Measurements from ENCODE around the gene MDM1. TPM values are rescaled to one million over a fixed set of nuclear protein-coding genes. Genes with fewer than 3 reads are reported as not detected.

MDM1 gene
- total RNA-seq, 1 experiment from 2014 or later = 22.9 TPM

- no peaks in the 10 kb centered on the region for H3K27me3 ChIP-seq
- H3K27ac ChIP-seq = no peak overlapping the region
- H3K36me3 ChIP-seq = no peaks in the 10 kb centered on the region
- H3K4me1 ChIP-seq = peaks cover 23% of the 10 kb centered on the region
- no peaks in the 10 kb centered on the region for H3K9me3 ChIP-seq (replicated peaks)
- H3K4me3 ChIP-seq = no peak overlapping the region
- no peak for DNase-seq
Observed at GRCh38 chr12:68345763-68346162, 13.6 kb upstream of the MDM1 start.

- H3K27ac ChIP-seq = no peak overlapping the region
- no peak for DNase-seq
- H3K27me3 ChIP-seq = no peaks in the 10 kb centered on the region
- no peaks in the 10 kb centered on the region for H3K9me3 ChIP-seq (replicated peaks)
- peaks cover 8% of the 10 kb centered on the region for H3K4me1 ChIP-seq
- H3K4me3 ChIP-seq = no peak overlapping the region
- no peaks in the 10 kb centered on the region for H3K36me3 ChIP-seq
Observed at GRCh38 chr12:68344126-68344525, 12.0 kb upstream of the MDM1 start.

DNA sequence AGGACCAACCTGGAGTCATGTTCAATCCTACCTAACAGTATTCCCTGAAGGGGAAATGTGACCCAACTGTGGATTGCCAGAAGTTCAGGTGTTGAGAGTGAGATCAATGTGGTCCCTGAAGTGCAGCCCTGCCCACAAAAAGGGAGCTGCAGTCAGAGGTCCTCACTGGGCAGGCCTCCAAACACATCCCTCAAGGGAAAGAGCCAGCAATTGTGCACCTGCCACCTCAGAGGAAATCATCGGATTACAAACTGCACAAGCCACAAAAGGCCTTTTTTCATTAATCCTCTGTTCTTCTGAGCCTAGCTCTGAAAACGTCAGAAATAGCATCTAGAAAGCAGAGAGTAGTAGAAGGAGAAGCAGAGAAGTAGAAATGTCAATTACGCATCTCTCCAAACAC, 10.8 kb upstream of the MDM1 start:
- no peaks in the 10 kb centered on the region for H3K9me3 ChIP-seq (replicated peaks)
- no peak overlapping the region for H3K27ac ChIP-seq
- H3K36me3 ChIP-seq = no peaks in the 10 kb centered on the region
- peak; percentile 59 to 81 for DNase-seq
- no peaks in the 10 kb centered on the region for H3K27me3 ChIP-seq
- no peak overlapping the region for H3K4me3 ChIP-seq
- H3K4me1 ChIP-seq = peaks cover 7% of the 10 kb centered on the region

- Histone ChIP-seq H3K27ac (no peak overlapping the region), H3K4me1 (peaks cover 7% of the 10 kb centered on the region), H3K9me3 (replicated peaks) (no peaks in the 10 kb centered on the region), H3K36me3 (no peaks in the 10 kb centered on the region), H3K27me3 (no peaks in the 10 kb centered on the region), H3K4me3 (no peak overlapping the region)
- DNase-seq = no peak
Observed at GRCh38 chr12:68341822-68342221, 9.7 kb upstream of the MDM1 start.

DNA sequence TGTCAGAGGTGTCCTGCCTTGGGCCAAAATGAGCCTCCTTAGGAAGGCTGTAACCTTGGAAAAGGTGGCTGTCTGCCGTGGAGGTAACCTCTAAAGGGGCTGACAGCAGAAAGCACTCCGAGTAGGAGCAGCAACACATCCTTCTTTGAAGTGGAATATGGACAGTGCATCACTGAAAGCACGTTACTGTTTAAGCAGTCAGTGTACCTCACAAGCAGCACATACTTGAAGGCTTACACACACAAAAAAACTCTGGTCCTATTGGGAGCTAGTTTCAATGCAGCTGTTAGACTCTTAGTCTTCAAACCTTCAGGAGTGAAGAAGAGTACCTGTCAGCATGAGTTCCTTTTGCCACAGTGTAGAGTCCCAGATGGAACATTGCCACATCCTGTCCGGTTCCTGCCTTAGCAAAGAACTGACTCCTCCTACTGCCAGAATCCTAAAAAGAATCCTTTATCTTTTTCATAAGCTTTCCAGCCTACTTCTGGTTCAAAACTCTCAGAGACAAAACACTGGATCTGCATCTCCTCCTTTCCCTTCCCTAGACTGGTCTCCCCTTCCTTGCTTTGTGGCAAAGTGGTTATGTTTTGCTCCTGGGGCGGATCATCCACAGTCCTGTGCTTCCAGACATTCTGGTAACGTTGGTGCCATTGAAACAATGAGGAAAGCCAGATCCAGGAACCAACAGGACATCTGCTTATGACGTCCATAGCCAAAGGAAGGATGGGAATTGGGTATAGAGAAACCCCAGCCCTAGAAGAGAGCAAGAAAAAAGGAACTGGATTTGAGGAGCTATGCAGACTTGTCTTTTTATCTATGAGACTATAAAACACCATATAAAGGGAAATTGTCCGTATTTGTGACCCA, 8.5 kb upstream of the MDM1 start:
- Histone ChIP-seq H3K27me3 (no peaks in the 10 kb centered on the region), H3K4me1 (peaks cover 7% of the 10 kb centered on the region), H3K27ac (no peak overlapping the region), H3K36me3 (no peaks in the 10 kb centered on the region), H3K4me3 (no peak overlapping the region), H3K9me3 (replicated peaks) (no peaks in the 10 kb centered on the region)
- no peak for DNase-seq

- Histone ChIP-seq H3K9me3 (replicated peaks) (no peaks in the 10 kb centered on the region), H3K27me3 (no peaks in the 10 kb centered on the region), H3K36me3 (no peaks in the 10 kb centered on the region), H3K4me1 (no peaks in the 10 kb centered on the region), H3K27ac (no peak overlapping the region), H3K4me3 (no peak overlapping the region)
- no peak for DNase-seq
Observed at GRCh38 chr12:68336889-68337303, 4.7 kb upstream of the MDM1 start.

GRCh38 chr12:68335462-68335861, 3.3 kb upstream of the MDM1 start:
- Histone ChIP-seq H3K4me1 (no peaks in the 10 kb centered on the region), H3K36me3 (no peaks in the 10 kb centered on the region), H3K9me3 (replicated peaks) (no peaks in the 10 kb centered on the region), H3K27ac (no peak overlapping the region), H3K27me3 (no peaks in the 10 kb centered on the region), H3K4me3 (no peak overlapping the region)
- no peak for DNase-seq

DNA sequence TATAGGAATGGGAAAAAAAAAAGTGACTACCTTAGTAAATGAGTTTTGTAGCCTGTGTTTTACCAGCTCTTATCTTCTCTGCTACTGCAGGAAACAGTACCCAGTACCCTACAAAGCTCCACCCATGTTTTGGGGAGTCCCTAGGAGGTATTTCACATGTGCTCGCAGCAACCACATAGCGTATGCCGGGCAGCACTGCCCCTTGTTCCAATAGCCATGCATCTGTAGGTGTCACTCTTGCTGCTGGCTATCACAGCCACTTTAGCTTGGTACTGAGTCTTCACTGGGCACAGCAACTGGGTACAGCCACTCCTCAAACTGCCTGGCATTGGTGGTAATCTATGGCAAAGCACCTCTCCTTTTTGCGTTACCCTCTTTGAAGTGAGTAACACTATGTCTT, 2.0 kb upstream of the MDM1 start:
- peak; percentile 11 to 20 for DNase-seq
- Histone ChIP-seq H3K27ac (no peak overlapping the region), H3K4me3 (no peak overlapping the region)

DNA sequence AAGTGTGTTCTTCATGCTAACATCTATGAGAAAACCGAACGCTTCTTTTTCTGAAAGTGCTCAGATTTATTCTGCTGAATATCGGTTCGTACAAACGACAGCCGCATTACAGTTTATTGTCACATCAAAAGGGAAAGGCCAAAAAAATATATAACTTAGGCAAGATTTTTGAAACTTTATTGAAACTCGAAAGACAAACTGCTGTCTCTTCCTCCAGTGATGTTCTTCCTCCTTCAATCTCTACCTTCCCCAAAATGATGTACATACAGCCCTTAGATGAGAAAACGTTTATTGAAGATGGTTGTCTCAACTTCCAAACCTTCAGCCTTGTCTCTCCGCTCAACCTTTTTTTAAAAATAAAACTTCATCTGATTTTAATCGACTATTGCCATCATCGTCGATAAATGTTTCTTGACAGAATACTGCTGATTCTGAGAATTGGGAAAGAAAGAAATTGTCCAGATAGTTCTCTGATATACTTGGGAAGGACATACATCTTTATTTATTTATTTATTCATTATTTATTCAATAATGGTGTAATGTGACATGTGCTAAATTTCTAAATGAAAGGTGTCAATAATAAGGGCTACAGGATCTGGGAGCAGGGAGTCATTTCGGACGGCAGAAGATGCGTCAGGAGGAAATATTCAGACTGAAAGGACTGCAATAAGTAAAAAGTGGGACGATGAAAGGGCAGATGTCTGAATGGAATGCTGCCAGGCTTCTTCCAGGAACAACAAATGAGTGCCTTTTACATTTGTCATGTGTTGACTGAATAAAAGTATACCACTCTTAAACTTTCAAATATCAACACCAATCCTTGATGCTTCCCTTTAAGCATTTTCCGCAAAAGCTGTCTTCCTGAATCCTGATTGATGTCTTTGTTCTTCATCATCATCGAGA, 817 bp upstream of the MDM1 start:
- DNase-seq = no peak
- Histone ChIP-seq H3K4me3 (peak overlapping the region; percentile 81), H3K27me3 (no peaks in the 10 kb centered on the region), H3K36me3 (no peaks in the 10 kb centered on the region), H3K9me3 (replicated peaks) (no peaks in the 10 kb centered on the region), H3K27ac (peak overlapping the region; percentile 51), H3K4me1 (no peaks in the 10 kb centered on the region)

More for the DNA sequence above, 2.0 kb upstream of the MDM1 start:
- Histone ChIP-seq H3K4me1 (no peaks in the 10 kb centered on the region), H3K27me3 (no peaks in the 10 kb centered on the region), H3K36me3 (no peaks in the 10 kb centered on the region), H3K9me3 (replicated peaks) (no peaks in the 10 kb centered on the region)

DNA sequence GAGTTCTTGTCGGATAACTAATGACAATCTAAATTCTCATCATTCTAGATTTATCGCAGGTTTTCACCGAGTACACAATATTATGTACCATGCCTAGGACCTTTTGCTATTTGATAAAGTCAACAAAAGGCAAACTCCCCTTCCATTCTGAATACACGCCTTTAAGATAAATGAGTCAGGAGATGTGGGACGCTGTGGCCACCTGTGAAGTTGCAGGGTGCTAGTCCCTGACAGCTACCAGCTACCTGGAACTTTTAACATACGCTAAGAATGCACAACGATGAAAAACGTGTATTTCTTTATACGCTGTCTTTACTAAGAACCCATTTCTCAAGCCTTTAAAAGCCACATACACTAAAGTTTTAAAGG, 678 bp downstream of the MDM1 start:
- no peak for DNase-seq
- peak overlapping the region; percentile 51; the same call in 1 of the 2 replicates for H3K27ac ChIP-seq

GRCh38 chr12:68327896-68328295, 4.3 kb downstream of the MDM1 start:
- H3K27ac ChIP-seq = no peak overlapping the region
- H3K4me1 ChIP-seq = no peaks in the 10 kb centered on the region
- no peak for DNase-seq
- no peaks in the 10 kb centered on the region for H3K27me3 ChIP-seq
- peaks cover 6% of the 10 kb centered on the region for H3K36me3 ChIP-seq
- H3K9me3 ChIP-seq (replicated peaks) = no peaks in the 10 kb centered on the region
- H3K4me3 ChIP-seq = no peak overlapping the region

More for the DNA sequence above, 678 bp downstream of the MDM1 start:
- no peaks in the 10 kb centered on the region for H3K27me3 ChIP-seq
- peak overlapping the region; percentile 81 for H3K4me3 ChIP-seq
- H3K36me3 ChIP-seq = peaks cover 3% of the 10 kb centered on the region; the same call in 1 of the 2 replicates
- no peaks in the 10 kb centered on the region for H3K4me1 ChIP-seq
- no peaks in the 10 kb centered on the region for H3K9me3 ChIP-seq (replicated peaks)

DNA sequence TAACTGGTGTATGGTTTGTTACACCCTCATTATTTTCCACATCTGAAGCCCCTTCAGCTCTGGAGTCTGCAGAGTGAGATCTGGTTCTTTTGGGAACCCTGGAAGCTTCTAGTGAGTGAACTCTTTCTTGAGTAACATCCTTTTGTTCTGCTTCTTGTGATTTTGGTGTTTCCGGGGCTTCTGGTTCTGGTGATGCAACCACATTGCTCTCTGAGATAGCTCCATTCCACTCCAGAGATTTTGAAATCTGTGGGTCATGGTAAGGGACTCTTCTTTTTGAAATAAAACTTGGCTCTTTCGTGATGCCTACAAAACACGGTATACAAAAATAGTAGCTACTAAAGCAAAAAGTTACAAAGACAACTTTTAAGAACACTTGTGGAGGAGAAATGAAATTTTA, 5.4 kb downstream of the MDM1 start:
- Histone ChIP-seq H3K27me3 (no peaks in the 10 kb centered on the region), H3K9me3 (replicated peaks) (no peaks in the 10 kb centered on the region), H3K4me3 (no peak overlapping the region), H3K4me1 (no peaks in the 10 kb centered on the region), H3K27ac (no peak overlapping the region), H3K36me3 (peaks cover 8% of the 10 kb centered on the region)
- no peak for DNase-seq

DNA sequence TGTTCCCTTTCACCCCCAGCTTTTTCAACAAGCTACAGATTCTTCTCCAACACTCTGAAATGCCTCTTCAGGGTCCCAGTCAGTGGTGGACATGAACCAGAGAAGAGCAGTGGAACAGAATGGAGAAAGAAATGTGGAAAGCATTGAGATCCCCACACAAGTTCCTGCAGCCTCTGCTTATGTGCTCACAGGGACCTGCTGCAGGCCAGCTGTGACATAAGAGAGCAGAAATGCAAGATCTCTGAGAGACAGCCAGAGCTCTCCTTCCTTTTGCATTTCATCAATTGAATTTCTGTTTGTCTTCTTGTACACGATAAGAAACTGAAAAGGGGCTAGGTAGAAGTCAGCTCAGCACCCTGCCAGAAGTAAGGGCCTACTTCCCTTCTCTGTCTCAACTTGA, 6.2 kb downstream of the MDM1 start:
- H3K27me3 ChIP-seq = no peaks in the 10 kb centered on the region
- H3K27ac ChIP-seq = no peak overlapping the region
- DNase-seq = no peak
- no peaks in the 10 kb centered on the region for H3K9me3 ChIP-seq (replicated peaks)
- H3K4me1 ChIP-seq = no peaks in the 10 kb centered on the region
- H3K4me3 ChIP-seq = no peak overlapping the region
- H3K36me3 ChIP-seq = peaks cover 13% of the 10 kb centered on the region

GRCh38 chr12:68324531-68324930, 7.6 kb downstream of the MDM1 start:
- Histone ChIP-seq H3K4me1 (no peaks in the 10 kb centered on the region), H3K27me3 (no peaks in the 10 kb centered on the region), H3K27ac (no peak overlapping the region), H3K4me3 (no peak overlapping the region), H3K36me3 (peaks cover 14% of the 10 kb centered on the region), H3K9me3 (replicated peaks) (no peaks in the 10 kb centered on the region)
- no peak for DNase-seq

GRCh38 chr12:68321140-68321539, 11.0 kb downstream of the MDM1 start:
- no peaks in the 10 kb centered on the region for H3K9me3 ChIP-seq (replicated peaks)
- no peak overlapping the region for H3K27ac ChIP-seq
- H3K4me1 ChIP-seq = peaks cover 7% of the 10 kb centered on the region
- no peaks in the 10 kb centered on the region for H3K27me3 ChIP-seq
- no peak for DNase-seq
- peaks cover 12% of the 10 kb centered on the region for H3K36me3 ChIP-seq
- no peak overlapping the region for H3K4me3 ChIP-seq
